OCI-LY7 (cell line): Measurements from ENCODE around the gene NPDC1. TPM values are rescaled to one million over a fixed set of nuclear protein-coding genes. Genes with fewer than 3 reads are reported as not detected.

Source experiments
- BruUV-seq: library from RNA; stranded (reverse); fragments of 400-500 nt; replicated peaks from 2 replicates; lab custom pipeline; 2021; lab: Mats Ljungman, UMichigan
- CTCF ChIA-PET: fragments of 300-600 bp; sonication (Branson Sonifier 250); formaldehyde crosslinking; loops from one replicate; lab custom pipeline; 2022; ENCODE audit warnings: antibody characterized with exemption; ENCODE audit not compliant: unreplicated experiment; lab: Charles Lee
- POLR2A ChIA-PET: fragments of 300-600 bp; sonication (Branson Sonifier 250); formaldehyde crosslinking; loops from one replicate; lab custom pipeline; 2022; ENCODE audit warnings: antibody characterized with exemption; lab: Charles Lee
- DNase-seq: peaks from one replicate; pipeline ENCODE4 v3.0.0-alpha.2; 2015; ENCODE audit warnings: low spot score
- H2AFZ ChIP-seq: fragments of 200-600 bp; sonication (generic), shearing (Covaris generic); 2 replicates; pipeline ENCODE4 v1.6.1; 2014; ENCODE audit warnings: mild to moderate bottlenecking, antibody characterized with exemption, low read length, moderate library complexity
- H3K27ac ChIP-seq: fragments of 200-600 bp; sonication (generic); 2 replicates; pipeline ENCODE4 v1.5.1; 2014; ENCODE audit warnings: mixed run types, low read depth, mild to moderate bottlenecking, moderate library complexity, low read length, inconsistent platforms; ENCODE audit not compliant: poor library complexity, severe bottlenecking
- H3K36me3 ChIP-seq: fragments of 200-600 bp; sonication (generic); 2 replicates; pipeline ENCODE4 v1.6.1; 2014; ENCODE audit warnings: mild to moderate bottlenecking, antibody characterized with exemption, low read length, moderate library complexity, mixed read lengths; ENCODE audit not compliant: insufficient read depth
- H3K4me1 ChIP-seq: fragments of 200-600 bp; sonication (generic); 2 replicates; pipeline ENCODE4 v1.5.1; 2014; ENCODE audit warnings: mild to moderate bottlenecking, low read length; ENCODE audit not compliant: insufficient read depth, poor library complexity, severe bottlenecking
- H3K4me2 ChIP-seq: fragments of 200-600 bp; sonication (generic); 2 replicates; pipeline ENCODE4 v1.6.1; 2014; ENCODE audit warnings: mild to moderate bottlenecking, low read length
- H3K4me3 ChIP-seq: fragments of 200-600 bp; sonication (generic); 2 replicates; pipeline ENCODE4 v1.5.1; 2014; ENCODE audit warnings: mild to moderate bottlenecking, low read depth, low read length; ENCODE audit not compliant: poor library complexity, severe bottlenecking
- H3K79me2 ChIP-seq: fragments of 200-600 bp; sonication (generic); 2 replicates; pipeline ENCODE4 v1.6.1; 2016; ENCODE audit warnings: low read depth, mild to moderate bottlenecking, low read length, moderate library complexity, mixed read lengths; ENCODE audit not compliant: insufficient read depth
- H3K9me2 ChIP-seq: fragments of 200-600 bp; sonication (generic); 2 replicates; pipeline ENCODE4 v1.6.1; 2016; ENCODE audit warnings: mild to moderate bottlenecking, low read length, mixed read lengths; ENCODE audit not compliant: insufficient read depth
- H3K9me3 ChIP-seq: fragments of 200-600 bp; sonication (generic); 2 replicates; pipeline ENCODE4 v1.6.1; 2014; ENCODE audit warnings: mild to moderate bottlenecking, mixed run types, low read length, mixed read lengths
- H4K20me1 ChIP-seq: fragments of 200-600 bp; sonication (generic); 2 replicates; pipeline ENCODE4 v1.6.1; 2014; ENCODE audit warnings: mild to moderate bottlenecking, antibody characterized with exemption, low read length, moderate library complexity, mixed read lengths; ENCODE audit not compliant: insufficient read depth
- EZH2phosphoT487 ChIP-seq: fragments of 200-600 bp; sonication (generic); IDR thresholded peaks from 2 replicates; pipeline ENCODE4 v1.6.1; 2018; ENCODE audit warnings: low read depth, borderline replicate concordance, mild to moderate bottlenecking, mixed run types, antibody characterized with exemption, low read length, moderate library complexity, mixed read lengths
- intact Hi-C: fragments of 100-400 bp; cut with micrococcal nuclease; formaldehyde crosslinking; loops from one replicate; pipeline ENCODE4 v1.10.0; 2022; ENCODE audit not compliant: unreplicated experiment
- total RNA-seq, 2 experiments: library from RNA; depleted of rRNA in 1 of 2; stranded (reverse); fragments of >200 nt in 1 of 2; shearing (Covaris generic) in 1 of 2; gene quantifications; 2 replicates each; pipeline ENCODE4 v1.2.3, GENCODE V29; 2014 to 2022
- TF ChIP-seq, protein P1 (sequence below): fragments of 200-600 bp; sonication (generic); conservative IDR thresholded peaks from 2 replicates; pipeline ENCODE4 v1.5.1; 2014; ENCODE audit warnings: mild to moderate bottlenecking, antibody characterized with exemption, low read length, moderate library complexity, mixed read lengths

Gene NPDC1
- total RNA-seq, 2 experiments from 2014 or later = 0.32 to 0.38 TPM

DNA sequence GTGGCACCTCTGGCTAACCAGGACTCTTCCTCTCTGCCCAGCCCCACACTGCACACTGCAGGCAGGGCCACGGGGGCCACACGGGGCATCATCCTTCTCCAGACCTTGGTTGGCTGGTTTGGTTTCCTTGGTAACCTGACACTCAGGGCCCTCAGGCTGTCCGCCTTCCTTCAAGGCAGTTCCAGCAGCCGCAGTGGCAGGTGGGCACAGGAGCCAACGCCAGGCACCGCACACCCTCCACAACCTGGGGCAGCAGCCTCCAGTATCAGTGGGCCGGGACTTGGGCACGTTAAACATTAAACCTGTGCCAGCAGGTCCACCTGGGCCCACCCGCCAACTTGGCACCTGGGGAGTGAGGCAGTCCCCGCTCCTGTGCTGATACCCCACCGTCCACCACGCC, 1.9 kb downstream of the NPDC1 start:
- Histone ChIP-seq H3K4me3 (no peak overlapping the region), H3K27ac (no peak overlapping the region), H3K9me3 (no peaks in the 10 kb centered on the region), H2AFZ (no peak overlapping the region), H3K9me2 (no peaks in the 10 kb centered on the region), H3K36me3 (no peaks in the 10 kb centered on the region), H3K4me1 (peaks cover 4% of the 10 kb centered on the region), H4K20me1 (0 out of 2 replicates have a peak, but pooled peaks cover 3% of the 10 kb centered on the region), H3K79me2 (no peaks in the 10 kb centered on the region), H3K4me2 (no peak overlapping the region)
- CTCF ChIA-PET = interaction anchor here (1.1 kb wide), 1 partner anchor 8 kb away, joined by 3 read pairs; no protein-coding TSS in a partner anchor
- intact Hi-C loops = no loop called here
- BruUV-seq = no TSS peak
- TF ChIP-seq EZH2phosphoT487 = no peak
- TF ChIP-seq, protein P1, sequence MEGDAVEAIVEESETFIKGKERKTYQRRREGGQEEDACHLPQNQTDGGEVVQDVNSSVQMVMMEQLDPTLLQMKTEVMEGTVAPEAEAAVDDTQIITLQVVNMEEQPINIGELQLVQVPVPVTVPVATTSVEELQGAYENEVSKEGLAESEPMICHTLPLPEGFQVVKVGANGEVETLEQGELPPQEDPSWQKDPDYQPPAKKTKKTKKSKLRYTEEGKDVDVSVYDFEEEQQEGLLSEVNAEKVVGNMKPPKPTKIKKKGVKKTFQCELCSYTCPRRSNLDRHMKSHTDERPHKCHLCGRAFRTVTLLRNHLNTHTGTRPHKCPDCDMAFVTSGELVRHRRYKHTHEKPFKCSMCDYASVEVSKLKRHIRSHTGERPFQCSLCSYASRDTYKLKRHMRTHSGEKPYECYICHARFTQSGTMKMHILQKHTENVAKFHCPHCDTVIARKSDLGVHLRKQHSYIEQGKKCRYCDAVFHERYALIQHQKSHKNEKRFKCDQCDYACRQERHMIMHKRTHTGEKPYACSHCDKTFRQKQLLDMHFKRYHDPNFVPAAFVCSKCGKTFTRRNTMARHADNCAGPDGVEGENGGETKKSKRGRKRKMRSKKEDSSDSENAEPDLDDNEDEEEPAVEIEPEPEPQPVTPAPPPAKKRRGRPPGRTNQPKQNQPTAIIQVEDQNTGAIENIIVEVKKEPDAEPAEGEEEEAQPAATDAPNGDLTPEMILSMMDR = no peak
- DNase-seq = no peak
- POLR2A ChIA-PET = no interaction called here

DNA sequence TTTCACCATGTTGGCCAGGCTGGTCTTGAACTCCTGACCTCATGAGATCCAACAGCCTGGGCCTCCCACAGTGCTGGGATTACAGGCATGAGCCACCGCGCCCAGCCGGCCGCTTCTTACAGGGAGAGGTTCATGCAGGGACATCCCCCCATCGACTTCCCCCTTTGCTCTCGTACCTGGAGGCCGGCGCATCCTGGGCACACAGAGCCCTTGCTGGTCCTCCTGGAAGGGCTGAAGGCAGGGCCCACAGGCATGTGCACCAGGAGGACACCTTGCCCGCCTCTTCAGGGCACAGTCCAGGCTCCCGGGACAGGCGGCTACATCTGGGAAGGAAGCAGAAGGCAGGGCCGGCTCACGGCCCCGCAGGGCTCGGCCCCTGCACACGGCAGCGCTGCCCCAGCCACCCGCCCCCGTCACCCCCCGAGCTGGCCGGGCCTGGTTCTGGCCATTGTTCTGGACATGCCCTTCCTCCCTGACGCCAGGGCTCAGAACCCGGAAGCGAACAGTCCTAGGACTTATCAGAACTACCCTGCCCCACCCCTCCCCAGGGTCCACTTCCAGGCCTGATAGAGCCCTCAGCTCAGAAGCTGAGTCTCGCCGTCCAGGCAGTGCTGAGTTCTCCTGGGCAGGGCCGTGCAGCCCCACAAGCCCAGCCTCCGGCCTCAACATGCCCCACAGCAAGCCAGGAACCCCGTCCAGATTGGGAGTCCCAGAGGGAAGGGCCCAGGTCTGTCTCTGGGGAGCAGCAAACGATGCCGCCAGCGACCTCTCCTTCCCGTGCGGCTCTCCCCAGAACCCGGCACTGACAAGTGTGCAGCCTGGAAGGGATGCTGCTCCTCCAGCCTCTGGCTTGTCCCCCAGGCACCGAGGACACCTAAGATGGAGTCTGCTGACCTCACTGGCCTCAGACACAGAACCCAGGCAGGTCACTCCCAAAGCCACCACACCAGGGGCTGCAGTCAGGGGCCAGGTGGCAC, 2.9 kb downstream of the NPDC1 start:
- no peak for DNase-seq
- no peaks in the 10 kb centered on the region for H3K36me3 ChIP-seq
- TF ChIP-seq, protein P1 = no peak
- no peak for TF ChIP-seq EZH2phosphoT487
- CTCF ChIA-PET = interaction anchor here (1.1 kb wide), 1 partner anchor 7 kb away, joined by 3 read pairs; no protein-coding TSS in a partner anchor
- H3K4me2 ChIP-seq = no peak overlapping the region
- H3K79me2 ChIP-seq = no peaks in the 10 kb centered on the region
- H4K20me1 ChIP-seq = 0 out of 2 replicates have a peak, but pooled peaks cover 3% of the 10 kb centered on the region
- BruUV-seq = no TSS peak
- H3K27ac ChIP-seq = no peak overlapping the region
- H3K4me3 ChIP-seq = no peak overlapping the region
- H2AFZ ChIP-seq = no peak overlapping the region
- POLR2A ChIA-PET = no interaction called here
- no peaks in the 10 kb centered on the region for H3K9me3 ChIP-seq
- H3K9me2 ChIP-seq = no peaks in the 10 kb centered on the region
- peaks cover 4% of the 10 kb centered on the region for H3K4me1 ChIP-seq
- intact Hi-C loops = no loop called here
